Heart left ventricle (tissue), 13 donors: Measurements from ENCODE around the gene FOXP4.

Experiments used
- POLR2A ChIP-seq, 2 donors: fragments of 450-650 bp; IDR thresholded peaks; one replicate each; pipeline ENCODE4 v1.6.1; 2017; ENCODE audit warnings: antibody characterized with exemption in 2 of 2, mild to moderate bottlenecking in 2 of 2, moderate library complexity in 2 of 2
- TF ChIP-seq, protein P1 (sequence below), 12 donors: fragments of 200-600 bp; sonication (generic) in 4 of 12; IDR thresholded peaks; one replicate each; pipeline versions ENCODE4 v1.5.0 to v1.8.0; 2018 to 2022; ENCODE audit warnings: antibody characterized with exemption in 12 of 12, mild to moderate bottlenecking in 5 of 12
- donor health status: ischemic (EF 13 %, LVEDD 7.1; RV severe dilation, severe dysfunction).
- donor health status: DM: no; HTN: yes; CAD: no.
- donor health status: DM: no; HTN: no; CAD: no.
- donor health status: ischemic (EF 25% LVEDD 6.9; RV normal size, moderate dysfunction).
- donor health status: ischemic (EF 25% LVEDD 5.7; RV mildly dilated, moderate dysfunction).
- donor health status: ischemic (EF 35%, LVEDD 5.7; RV mildly dilated, moderate dysfunction).
- donor health status: nonischemic (EF 11% LVEDD 7.7; RV severe dilation, severe dysfunction).
- donor health status: DM: yes; HTN: yes; CAD: no.
- donor health status: PGD.
- donor health status: ischemic (EF 29% LVEDD 5.4; RV normal size, mild dysfunction).
- donor health status: nonischemic (EF 23%, LVEDD 6.1; RV moderate dilation, normal function).

DNA sequence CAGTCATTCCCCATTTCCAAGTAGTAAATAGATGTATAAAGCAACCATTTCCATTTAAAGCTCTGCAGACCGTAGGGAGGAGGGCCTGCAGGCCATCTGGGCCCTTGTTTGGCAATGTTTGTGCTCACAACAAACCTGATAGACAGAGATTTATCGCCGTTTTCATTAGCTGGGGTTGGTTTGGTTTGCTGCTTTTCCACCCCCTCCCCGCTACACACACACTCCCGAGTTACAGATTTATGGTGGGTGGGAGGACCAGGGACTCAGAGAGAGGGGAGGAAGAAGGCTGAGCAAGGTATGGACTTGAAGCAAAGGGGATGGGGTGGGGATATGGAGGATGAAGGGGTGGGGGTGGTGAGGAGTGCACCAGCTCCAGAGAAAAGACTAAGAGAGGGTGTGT lies 36.6 kb upstream of the FOXP4 start:
- TF ChIP-seq, protein P1, sequence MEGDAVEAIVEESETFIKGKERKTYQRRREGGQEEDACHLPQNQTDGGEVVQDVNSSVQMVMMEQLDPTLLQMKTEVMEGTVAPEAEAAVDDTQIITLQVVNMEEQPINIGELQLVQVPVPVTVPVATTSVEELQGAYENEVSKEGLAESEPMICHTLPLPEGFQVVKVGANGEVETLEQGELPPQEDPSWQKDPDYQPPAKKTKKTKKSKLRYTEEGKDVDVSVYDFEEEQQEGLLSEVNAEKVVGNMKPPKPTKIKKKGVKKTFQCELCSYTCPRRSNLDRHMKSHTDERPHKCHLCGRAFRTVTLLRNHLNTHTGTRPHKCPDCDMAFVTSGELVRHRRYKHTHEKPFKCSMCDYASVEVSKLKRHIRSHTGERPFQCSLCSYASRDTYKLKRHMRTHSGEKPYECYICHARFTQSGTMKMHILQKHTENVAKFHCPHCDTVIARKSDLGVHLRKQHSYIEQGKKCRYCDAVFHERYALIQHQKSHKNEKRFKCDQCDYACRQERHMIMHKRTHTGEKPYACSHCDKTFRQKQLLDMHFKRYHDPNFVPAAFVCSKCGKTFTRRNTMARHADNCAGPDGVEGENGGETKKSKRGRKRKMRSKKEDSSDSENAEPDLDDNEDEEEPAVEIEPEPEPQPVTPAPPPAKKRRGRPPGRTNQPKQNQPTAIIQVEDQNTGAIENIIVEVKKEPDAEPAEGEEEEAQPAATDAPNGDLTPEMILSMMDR (IDR thresholded peaks at IDR 0.05) = no peak
- no peak for TF ChIP-seq POLR2A (IDR thresholded peaks at IDR 0.05)
